Hepatocyte (in vitro differentiated cells): Measurements from ENCODE around the gene SOX4.

Source experiments
- EZH2 ChIP-seq: fragments of 200-600 bp; sonication (generic); IDR thresholded peaks from 2 replicates; pipeline ENCODE4 v1.6.1; 2016; ENCODE audit warnings: antibody characterized with exemption, mild to moderate bottlenecking, borderline replicate concordance
- EZH2phosphoT487 ChIP-seq: fragments of 200-600 bp; sonication (generic); IDR thresholded peaks from one replicate; pipeline ENCODE4 v1.6.1; 2018; ENCODE audit warnings: antibody characterized with exemption, mild to moderate bottlenecking, low read depth, moderate library complexity; ENCODE audit not compliant: unreplicated experiment, severe bottlenecking
- TF ChIP-seq, protein P1 (sequence below): fragments of 200-600 bp; sonication (generic); IDR thresholded peaks from 2 replicates; pipeline ENCODE4 v1.5.1; 2016; ENCODE audit warnings: antibody characterized with exemption, mild to moderate bottlenecking; ENCODE audit not compliant: poor library complexity

- TF ChIP-seq, protein P1, sequence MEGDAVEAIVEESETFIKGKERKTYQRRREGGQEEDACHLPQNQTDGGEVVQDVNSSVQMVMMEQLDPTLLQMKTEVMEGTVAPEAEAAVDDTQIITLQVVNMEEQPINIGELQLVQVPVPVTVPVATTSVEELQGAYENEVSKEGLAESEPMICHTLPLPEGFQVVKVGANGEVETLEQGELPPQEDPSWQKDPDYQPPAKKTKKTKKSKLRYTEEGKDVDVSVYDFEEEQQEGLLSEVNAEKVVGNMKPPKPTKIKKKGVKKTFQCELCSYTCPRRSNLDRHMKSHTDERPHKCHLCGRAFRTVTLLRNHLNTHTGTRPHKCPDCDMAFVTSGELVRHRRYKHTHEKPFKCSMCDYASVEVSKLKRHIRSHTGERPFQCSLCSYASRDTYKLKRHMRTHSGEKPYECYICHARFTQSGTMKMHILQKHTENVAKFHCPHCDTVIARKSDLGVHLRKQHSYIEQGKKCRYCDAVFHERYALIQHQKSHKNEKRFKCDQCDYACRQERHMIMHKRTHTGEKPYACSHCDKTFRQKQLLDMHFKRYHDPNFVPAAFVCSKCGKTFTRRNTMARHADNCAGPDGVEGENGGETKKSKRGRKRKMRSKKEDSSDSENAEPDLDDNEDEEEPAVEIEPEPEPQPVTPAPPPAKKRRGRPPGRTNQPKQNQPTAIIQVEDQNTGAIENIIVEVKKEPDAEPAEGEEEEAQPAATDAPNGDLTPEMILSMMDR: no peak
- TF ChIP-seq EZH2 (no peak), EZH2phosphoT487 (no peak)
Observed at GRCh38 chr6:21598674-21599023, 5.1 kb downstream of the SOX4 start.
